Activated B cell treated with CpG ODN at 0.5 μM for 24 hours (primary cell): Measurements from ENCODE around the gene SCP2. TPM values are rescaled to one million over a fixed set of nuclear protein-coding genes. Genes with fewer than 3 reads are reported as not detected.

Experiments used
- ATAC-seq: fragments of 200-7000 bp; cut with Tn5 transposase; one replicate; pipeline ENCODE4 v1.10.0; 2021; ENCODE audit warnings: low read depth, mild to moderate bottlenecking, moderate library complexity
- CTCF ChIA-PET: fragments of 350-600 bp; sonication (Branson Sonifier 250); formaldehyde crosslinking; loops from one replicate; lab custom pipeline; 2021; ENCODE audit warnings: antibody characterized with exemption; lab: Charles Lee
- POLR2A ChIA-PET: fragments of 350-600 bp; sonication (Branson Sonifier 250); formaldehyde crosslinking; loops from one replicate; lab custom pipeline; 2021; ENCODE audit warnings: antibody characterized with exemption; lab: Charles Lee
- DNase-seq: peaks from one replicate; pipeline ENCODE4 v3.0.0; 2022
- H3K27ac Mint-ChIP-seq: one replicate; pipeline ENCODE4 v1.8.0; 2020; ENCODE audit warnings: mixed read lengths
- H3K27me3 Mint-ChIP-seq: one replicate; pipeline ENCODE4 v1.8.0; 2021; ENCODE audit warnings: mixed read lengths
- H3K36me3 Mint-ChIP-seq: one replicate; pipeline ENCODE4 v1.8.0; 2021; ENCODE audit warnings: low read depth, mixed read lengths
- H3K4me1 Mint-ChIP-seq: one replicate; pipeline ENCODE4 v1.8.0; 2021; ENCODE audit warnings: mixed read lengths
- H3K4me3 Mint-ChIP-seq: one replicate; pipeline ENCODE4 v1.8.0; 2020; ENCODE audit warnings: mild to moderate bottlenecking, mixed read lengths
- H3K9me3 Mint-ChIP-seq: one replicate; pipeline ENCODE4 v1.8.0; 2020; ENCODE audit warnings: mixed read lengths
- intact Hi-C: fragments of 100-400 bp; cut with micrococcal nuclease; formaldehyde crosslinking; loops from one replicate; pipeline ENCODE4 v1.15.1; 2024
- total RNA-seq: library from RNA; stranded (reverse); gene quantifications from 2 replicates; pipeline ENCODE4 v1.2.3, GENCODE V29; 2022
- TF ChIP-seq, protein P1 (sequence below): fragments of 200-600 bp; IDR thresholded peaks from one replicate; pipeline ENCODE4 v1.8.0; 2022; ENCODE audit warnings: antibody characterized with exemption, mild to moderate bottlenecking

The SCP2 gene
- total RNA-seq, 1 donor from 2014 or later: 72.2 TPM

DNA sequence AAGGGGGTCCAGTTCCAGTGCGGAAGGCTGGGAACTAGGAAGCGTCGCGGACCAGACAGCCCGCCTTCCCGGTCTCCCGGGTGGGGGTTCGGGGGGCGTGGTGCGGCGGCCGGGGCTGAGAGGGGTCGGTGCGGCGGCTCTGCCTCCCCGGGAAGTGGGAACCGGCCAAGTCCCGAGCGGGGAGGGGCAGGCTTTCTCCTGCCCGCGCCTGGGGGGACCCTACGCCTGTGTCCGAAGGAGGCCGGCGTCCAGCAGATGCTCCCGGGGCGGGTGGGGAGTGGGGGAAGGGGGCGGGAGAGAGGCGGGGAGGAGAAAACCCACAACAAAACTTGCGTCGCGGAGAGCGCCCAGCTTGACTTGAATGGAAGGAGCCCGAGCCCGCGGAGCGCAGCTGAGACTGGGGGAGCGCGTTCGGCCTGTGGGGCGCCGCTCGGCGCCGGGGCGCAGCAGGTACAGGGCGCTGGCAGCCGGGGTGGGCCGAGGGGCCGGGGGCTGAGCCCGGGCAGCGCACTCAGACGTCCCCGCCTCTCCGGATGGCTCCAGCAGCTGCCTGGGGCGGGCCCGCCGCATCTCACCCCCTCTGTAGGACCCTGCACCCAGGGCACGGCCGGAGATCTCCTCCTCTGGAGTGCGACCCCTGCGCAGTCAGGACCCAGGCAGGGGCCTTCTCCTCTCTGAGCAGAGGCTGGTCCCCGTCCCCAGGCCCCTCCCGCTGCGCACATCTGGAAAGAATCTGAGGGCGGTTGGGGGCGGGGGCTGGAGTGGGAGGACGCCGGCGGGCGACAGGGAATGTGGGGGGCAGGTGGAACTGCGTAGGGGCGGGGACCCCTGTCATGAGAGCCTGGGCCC is 135.0 kb downstream of the SCP2 start, which contains the start of gene PODN:
TSS of gene PODN (plus strand) at position 355 of the 849 bp plus-strand sequence. CDS start 7,643 bp downstream, outside the sequence.
- H3K36me3 Mint-ChIP-seq: no peaks in the 10 kb centered on the region
- peaks cover 5% of the 10 kb centered on the region for H3K4me1 Mint-ChIP-seq
- DNase-seq: no peak
- peaks cover 40% of the 10 kb centered on the region for H3K27me3 Mint-ChIP-seq
- no peak for ATAC-seq
- intact Hi-C loops: no loop called here
- CTCF ChIA-PET: no interaction called here
- H3K4me3 Mint-ChIP-seq: no peak within 1 kb of the TSS
- TF ChIP-seq, protein P1, sequence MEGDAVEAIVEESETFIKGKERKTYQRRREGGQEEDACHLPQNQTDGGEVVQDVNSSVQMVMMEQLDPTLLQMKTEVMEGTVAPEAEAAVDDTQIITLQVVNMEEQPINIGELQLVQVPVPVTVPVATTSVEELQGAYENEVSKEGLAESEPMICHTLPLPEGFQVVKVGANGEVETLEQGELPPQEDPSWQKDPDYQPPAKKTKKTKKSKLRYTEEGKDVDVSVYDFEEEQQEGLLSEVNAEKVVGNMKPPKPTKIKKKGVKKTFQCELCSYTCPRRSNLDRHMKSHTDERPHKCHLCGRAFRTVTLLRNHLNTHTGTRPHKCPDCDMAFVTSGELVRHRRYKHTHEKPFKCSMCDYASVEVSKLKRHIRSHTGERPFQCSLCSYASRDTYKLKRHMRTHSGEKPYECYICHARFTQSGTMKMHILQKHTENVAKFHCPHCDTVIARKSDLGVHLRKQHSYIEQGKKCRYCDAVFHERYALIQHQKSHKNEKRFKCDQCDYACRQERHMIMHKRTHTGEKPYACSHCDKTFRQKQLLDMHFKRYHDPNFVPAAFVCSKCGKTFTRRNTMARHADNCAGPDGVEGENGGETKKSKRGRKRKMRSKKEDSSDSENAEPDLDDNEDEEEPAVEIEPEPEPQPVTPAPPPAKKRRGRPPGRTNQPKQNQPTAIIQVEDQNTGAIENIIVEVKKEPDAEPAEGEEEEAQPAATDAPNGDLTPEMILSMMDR: no peak
- H3K27ac Mint-ChIP-seq: no peak within 1 kb of the TSS
- no peaks in the 10 kb centered on the region for H3K9me3 Mint-ChIP-seq
- POLR2A ChIA-PET: no interaction called here

DNA sequence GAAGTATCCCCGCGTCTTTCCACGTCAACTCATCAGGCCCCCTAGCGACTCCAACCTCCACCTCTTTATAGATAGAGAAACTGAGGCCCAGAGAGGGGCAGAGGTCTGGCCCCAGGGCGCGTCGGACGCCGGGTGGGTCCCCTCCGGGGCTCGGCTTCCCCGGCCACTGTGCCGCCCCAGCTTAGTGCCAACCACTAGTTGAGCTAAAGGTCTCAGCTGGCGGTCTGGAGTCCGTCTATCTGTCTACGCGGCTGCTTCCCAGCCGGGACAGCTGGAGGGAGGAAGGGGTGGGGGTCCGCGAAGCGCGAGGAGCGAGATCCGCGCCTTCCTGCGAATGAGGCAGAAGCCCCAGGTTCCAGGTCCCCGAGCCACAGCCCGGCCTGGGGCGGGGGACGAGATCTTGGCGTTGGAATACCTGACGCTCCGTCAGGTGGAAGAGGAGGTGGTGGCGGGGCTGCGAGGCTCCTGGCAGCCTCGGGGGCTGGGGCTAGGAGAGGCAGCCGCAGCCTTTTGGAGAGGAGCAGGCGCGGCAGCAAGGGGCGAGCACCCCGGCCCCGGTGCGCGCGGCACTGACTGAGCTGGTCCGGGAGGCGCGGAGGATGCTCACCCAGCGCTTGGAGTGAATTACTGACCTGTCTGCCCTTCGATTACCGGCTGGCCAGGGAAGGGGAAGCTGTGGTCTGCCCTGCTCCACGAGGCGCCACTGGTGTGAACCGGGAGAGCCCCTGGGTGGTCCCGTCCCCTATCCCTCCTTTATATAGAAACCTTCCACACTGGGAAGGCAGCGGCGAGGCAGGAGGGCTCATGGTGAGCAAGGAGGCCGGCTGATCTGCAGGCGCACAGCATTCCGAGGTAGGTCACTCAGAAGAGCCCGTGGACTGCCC is 135.9 kb downstream of the SCP2 start:
- H3K36me3 Mint-ChIP-seq: no peaks in the 10 kb centered on the region
- CTCF ChIA-PET: no interaction called here
- ATAC-seq: no peak
- H3K4me3 Mint-ChIP-seq: no peak overlapping the region
- intact Hi-C loops: no loop called here
- H3K27ac Mint-ChIP-seq: no peak overlapping the region
- no peaks in the 10 kb centered on the region for H3K9me3 Mint-ChIP-seq
- peaks cover 40% of the 10 kb centered on the region for H3K27me3 Mint-ChIP-seq
- POLR2A ChIA-PET: no interaction called here
- TF ChIP-seq, protein P1: no peak
- DNase-seq: no peak
- peaks cover 5% of the 10 kb centered on the region for H3K4me1 Mint-ChIP-seq

DNA sequence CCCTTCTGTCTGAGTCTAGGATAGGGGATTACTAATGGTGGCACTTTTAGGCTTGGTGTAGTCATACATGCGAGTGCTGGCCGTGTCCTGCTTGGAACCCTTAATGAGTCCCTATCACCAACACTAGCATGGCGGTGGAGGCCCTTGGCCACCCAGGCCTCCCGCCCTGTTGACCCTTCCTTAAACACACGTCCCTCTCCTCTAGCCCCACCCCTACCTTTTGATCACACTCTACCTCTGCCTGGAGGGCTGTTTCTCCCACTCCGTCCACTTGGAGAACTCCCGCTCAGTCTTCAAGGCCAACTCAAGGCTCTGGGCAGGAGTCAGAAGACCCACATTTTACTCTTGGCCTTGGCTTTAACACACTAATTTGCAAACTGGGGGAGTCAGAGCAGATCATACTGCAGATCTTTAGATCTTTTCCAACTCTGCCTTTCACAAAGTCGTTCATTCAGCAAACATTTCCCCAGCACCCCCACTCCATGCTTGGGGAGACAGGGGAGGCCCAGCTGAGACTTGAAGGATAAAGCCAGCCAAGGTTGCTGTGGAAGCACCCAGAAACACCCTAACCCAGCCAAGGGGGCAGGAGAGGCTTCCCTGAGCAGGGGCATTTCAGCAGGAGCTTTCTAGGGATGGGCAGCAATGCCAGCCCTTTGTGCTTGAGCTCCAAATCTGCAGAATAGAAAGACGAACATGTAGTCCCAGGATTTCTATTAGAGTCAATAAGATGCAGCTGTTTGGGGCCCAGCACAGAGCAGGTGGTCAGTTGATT is 136.9 kb downstream of the SCP2 start:
- no peak overlapping the region for H3K4me3 Mint-ChIP-seq

GRCh38 chr1:53065391-53065790 is 138.3 kb downstream of the SCP2 start:
- peaks cover 37% of the 10 kb centered on the region for H3K27me3 Mint-ChIP-seq
- H3K4me3 Mint-ChIP-seq: no peak overlapping the region
- H3K4me1 Mint-ChIP-seq: peaks cover 5% of the 10 kb centered on the region
- no peak for ATAC-seq
- no peak overlapping the region for H3K27ac Mint-ChIP-seq
- no peaks in the 10 kb centered on the region for H3K36me3 Mint-ChIP-seq
- TF ChIP-seq, protein P1: no peak
- ChIA-PET CTCF (no interaction called here), POLR2A (no interaction called here)
- no peak for DNase-seq
- intact Hi-C loops: no loop called here
- H3K9me3 Mint-ChIP-seq: no peaks in the 10 kb centered on the region

More for the DNA sequence above, 136.9 kb downstream of the SCP2 start:
- peaks cover 40% of the 10 kb centered on the region for H3K27me3 Mint-ChIP-seq
- peaks cover 5% of the 10 kb centered on the region for H3K4me1 Mint-ChIP-seq
- H3K27ac Mint-ChIP-seq: no peak overlapping the region
- DNase-seq (no peak), ATAC-seq (no peak)
- intact Hi-C loops: no loop called here
- no peaks in the 10 kb centered on the region for H3K36me3 Mint-ChIP-seq
- POLR2A ChIA-PET: no interaction called here
- CTCF ChIA-PET: no interaction called here
- TF ChIP-seq, protein P1: no peak
- no peaks in the 10 kb centered on the region for H3K9me3 Mint-ChIP-seq
